ENCODE measurements around the gene PRPSAP1.
A peak's percentile ranks its signal among the peaks of the same experiment; 100 is the strongest.

The PRPSAP1 gene

DNA sequence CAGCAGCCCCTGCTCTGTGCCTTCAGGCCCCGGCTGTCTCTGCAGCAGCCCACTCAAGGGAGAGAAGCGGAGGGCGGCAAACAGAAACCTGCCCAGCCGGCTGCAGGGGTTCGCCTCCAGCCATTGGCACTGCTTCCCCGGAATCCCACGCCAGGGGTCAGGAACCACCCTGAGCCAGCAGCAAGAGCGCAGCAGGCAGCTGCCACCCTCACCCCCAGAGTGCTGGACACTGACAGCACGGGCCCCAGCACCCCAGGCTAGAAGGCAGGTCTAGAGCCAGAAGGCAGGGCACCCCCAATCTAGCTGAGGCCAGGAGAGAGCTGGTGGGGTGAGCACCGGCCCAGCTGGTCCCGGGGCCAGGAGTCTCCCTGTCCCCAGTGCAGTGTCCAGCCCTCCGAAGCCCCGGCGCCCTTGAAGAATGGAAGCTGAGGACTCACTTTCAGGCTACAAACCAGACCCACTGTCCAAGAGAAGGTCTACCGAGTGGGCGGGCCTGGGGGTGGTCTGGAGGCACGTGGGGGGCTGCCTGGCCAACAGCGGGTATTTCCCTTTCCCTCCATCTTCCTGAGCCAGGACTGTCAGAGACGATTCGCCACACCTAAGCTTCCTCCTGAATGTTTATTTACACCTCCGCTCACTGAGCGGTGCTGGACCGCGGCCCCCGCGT, 80.1 kb downstream of the PRPSAP1 start:
- no peak overlapping the region for H3K4me3 ChIP-seq (ENCODE audit: low read depth, low read length)
- no peak for DNase-seq (ENCODE audit: low read depth)
- TF ChIP-seq, protein P1, sequence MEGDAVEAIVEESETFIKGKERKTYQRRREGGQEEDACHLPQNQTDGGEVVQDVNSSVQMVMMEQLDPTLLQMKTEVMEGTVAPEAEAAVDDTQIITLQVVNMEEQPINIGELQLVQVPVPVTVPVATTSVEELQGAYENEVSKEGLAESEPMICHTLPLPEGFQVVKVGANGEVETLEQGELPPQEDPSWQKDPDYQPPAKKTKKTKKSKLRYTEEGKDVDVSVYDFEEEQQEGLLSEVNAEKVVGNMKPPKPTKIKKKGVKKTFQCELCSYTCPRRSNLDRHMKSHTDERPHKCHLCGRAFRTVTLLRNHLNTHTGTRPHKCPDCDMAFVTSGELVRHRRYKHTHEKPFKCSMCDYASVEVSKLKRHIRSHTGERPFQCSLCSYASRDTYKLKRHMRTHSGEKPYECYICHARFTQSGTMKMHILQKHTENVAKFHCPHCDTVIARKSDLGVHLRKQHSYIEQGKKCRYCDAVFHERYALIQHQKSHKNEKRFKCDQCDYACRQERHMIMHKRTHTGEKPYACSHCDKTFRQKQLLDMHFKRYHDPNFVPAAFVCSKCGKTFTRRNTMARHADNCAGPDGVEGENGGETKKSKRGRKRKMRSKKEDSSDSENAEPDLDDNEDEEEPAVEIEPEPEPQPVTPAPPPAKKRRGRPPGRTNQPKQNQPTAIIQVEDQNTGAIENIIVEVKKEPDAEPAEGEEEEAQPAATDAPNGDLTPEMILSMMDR (IDR thresholded peaks at IDR 0.05; ENCODE audit: low read depth, low read length, missing control alignments): no peak

DNA sequence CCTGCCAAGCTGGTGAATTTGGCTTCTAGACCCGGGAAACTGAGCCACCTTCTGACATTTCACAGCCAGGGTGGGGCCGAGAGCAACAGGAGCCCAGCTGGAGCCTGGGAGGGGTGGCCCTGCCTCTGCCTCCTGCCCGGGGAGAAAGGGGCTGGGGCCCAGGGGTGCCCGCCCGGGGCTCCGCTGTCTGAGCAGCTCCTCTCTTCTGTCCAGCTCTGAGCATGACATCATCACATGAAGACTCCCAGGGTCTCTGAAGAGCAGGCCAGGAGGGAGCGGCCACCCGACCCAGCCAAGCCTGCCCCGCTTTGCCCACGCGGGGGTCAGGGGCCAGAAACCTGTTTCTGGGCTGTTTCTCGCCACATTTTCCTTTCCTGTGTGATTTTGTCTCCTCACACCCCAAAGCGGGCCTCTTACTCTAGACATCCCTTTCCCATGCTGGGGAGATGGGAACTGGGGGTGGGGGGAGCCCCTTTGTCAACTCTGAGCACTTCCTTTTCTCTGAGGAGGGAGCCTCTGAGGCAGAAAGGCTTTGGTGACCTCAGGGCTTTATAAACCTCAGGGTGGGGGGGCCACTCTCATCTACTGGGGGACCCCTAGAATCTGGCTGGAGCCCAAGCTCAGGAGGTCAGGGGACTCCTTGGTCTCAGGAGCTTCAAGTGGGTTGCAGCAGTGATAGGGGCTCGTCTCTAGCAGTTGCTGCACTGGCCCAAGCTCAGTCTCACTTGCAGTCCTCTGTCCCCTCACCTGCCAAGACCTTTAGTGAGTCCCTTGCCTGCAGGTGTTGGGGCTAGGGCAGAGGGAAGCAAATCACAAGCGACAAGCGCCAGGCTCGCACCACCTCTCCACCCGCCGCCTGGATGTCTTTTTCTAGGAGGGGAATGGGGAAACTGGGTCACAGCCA, 80.9 kb downstream of the PRPSAP1 start:
- DNase-seq (ENCODE audit: low read depth): no peak
- TF ChIP-seq, protein P1 (IDR thresholded peaks at IDR 0.05; ENCODE audit: low read depth, low read length, missing control alignments): no peak
- peak overlapping the region; percentile 39 for H3K4me3 ChIP-seq (ENCODE audit: low read depth, low read length)

DNA sequence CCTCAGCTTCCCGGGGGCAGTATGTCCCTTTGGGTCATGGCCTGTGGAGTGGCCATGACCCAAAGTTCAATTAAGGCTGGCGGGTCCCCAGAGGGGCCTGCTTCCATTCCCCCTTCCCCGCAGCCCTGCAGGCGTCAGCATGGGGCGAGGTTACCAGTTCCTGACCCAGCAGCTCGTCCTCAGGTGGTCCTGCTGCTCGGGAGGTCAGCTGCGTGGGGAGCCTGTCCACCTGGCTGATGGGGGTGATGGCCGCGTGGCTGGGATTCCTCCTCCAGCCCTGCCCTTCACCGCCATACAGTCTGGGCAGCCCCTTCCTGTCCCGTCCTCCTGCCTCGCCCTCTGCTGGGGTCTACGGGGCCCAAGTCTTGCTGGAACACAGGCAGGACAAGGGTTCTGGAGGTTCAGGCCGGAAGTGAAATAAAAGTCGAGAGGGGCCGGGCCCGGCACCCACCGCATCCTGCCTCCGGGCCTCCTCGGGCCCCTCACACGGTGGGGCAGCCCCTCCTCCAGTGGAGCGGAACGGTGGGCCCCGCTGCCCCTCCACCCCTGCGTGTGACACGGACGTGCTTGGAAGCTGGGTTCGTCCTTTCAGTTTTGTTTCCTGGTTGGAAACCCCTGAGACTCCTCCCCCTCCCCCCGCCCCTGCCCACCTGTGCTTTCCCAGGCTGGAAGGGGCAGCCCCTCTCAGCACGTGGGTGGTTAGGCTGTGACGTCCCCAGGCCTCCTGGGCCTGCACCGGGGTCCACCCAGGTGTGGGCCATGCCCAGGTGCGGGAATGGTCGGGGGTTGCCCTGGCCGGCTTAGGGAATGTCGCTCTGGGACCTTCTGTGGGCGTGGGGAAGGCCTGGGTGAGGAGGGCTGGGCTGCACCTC, 81.8 kb downstream of the PRPSAP1 start:
- DNase-seq (ENCODE audit: low read depth): peak; percentile 87
- peak overlapping the region; percentile 65 for H3K4me3 ChIP-seq (ENCODE audit: low read depth, low read length)
- TF ChIP-seq, protein P1 (IDR thresholded peaks at IDR 0.05; ENCODE audit: low read depth, low read length, missing control alignments): no peak

DNA sequence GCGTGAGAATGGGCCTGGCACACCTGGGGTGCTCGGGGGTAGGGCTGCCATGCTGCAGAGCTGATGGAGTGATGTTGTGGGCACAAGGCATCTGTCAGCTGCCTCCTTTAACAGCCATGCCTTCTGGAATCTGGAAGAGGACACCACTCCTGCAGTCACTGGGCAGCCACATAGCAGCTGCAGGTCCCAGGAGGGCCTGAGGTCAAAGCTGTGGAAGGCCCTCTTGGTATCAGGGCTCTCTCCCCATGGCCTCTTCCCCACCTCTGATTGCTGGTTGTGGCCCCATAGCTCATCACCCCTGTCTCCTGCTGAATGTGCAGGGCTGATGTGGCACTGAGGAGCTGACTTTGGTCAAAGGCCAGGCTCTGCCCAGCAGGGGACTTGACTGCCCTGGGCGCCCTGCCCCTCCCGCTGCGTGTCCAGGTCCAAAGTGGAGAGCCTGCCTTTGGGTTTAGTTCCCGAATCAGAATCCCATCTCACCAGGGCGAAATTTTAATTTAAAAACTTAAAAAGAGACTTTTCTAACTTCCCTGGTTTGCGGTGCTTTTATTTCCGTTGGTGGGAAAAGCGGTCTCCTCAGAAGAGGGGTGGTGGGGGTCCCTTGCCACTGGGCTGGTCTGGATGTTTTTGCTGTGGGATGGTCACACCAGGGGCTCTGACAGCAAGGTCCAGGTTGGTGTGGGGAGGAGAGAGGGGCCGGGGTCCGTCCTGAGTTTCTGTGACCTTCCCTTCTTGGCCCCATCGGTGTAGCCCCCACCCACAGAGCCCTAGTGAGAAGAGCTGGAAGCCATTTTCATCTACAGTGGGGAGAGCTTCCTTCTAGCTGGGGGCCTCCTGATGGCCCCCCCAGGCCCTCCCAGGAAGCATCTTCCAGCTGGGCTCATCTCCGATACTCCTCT, 82.7 kb downstream of the PRPSAP1 start:
- peak overlapping the region; percentile 65 for H3K4me3 ChIP-seq (ENCODE audit: low read depth, low read length)
- TF ChIP-seq, protein P1 (IDR thresholded peaks at IDR 0.05; ENCODE audit: low read depth, low read length, missing control alignments): no peak
- no peak for DNase-seq (ENCODE audit: low read depth)

DNA sequence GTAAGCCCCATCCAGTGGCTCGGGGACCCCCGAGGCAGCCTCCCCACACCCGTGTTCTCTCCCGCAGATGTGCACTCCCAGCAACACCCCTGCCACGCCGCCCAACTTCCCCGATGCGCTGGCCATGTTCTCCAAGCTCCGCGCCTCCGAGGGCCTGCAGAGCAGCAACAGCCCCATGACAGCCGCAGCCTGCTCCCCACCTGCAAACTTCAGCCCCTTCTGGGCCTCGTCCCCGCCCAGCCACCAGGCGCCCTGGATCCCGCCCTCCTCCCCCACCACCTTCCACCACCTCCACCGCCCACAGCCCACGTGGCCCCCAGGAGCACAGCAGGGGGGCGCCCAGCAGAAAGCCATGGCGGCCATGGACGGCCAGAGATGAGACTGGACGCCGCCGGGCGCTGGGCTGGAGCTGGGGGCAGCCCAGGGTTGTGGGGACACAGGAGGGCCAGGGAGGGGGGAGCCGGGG, 83.6 kb downstream of the PRPSAP1 start:
- TF ChIP-seq, protein P1 (IDR thresholded peaks at IDR 0.05; ENCODE audit: low read depth, low read length, missing control alignments): no peak
- no peak for DNase-seq (ENCODE audit: low read depth)
- H3K4me3 ChIP-seq (ENCODE audit: low read depth, low read length): peak overlapping the region; percentile 65
